IPS-NIHi7 (cell line): ENCODE measurements around the gene HAO1.
A peak's percentile ranks its signal among the peaks of the same experiment; 100 is the strongest.
"Not testable (repeated sequence)": the region's sequence is repeated elsewhere in the genome, so short reads cannot be mapped to it uniquely, and the experiment has no call there.

Experiments used
- DNase-seq: peaks from one replicate; pipeline ENCODE4 v3.0.0; 2012; ENCODE audit warnings: mixed read lengths; ENCODE audit errors: extremely low spot score

HAO1 gene

GRCh38 chr20:7940341-7940740 is at the start of gene HAO1:
Gene HAO1 (minus strand): TSS chr20:7940458. CDS start chr20:7940422, 36 bp downstream.
- no peak for DNase-seq

DNA sequence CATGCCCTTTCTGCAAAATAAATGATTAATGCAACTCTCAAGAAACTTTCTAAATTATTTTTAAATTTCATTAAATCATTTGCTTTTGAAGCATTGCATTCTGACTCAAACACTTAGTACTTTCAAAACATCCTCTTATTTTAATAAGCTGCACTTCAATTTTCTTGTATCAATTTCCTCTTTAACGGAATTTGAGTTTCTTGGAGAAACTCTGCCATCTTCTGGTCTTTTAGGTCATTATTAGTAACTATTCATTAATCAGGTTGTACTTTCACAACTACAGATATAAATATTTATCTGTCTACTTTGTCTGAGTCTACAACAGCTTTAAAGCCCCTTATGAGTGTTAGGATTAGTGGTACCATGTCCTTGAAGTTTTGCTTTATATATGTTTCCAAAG is 49.1 kb upstream of the HAO1 start:
- DNase-seq = no peak

GRCh38 chr20:7985916-7986315 is 45.7 kb upstream of the HAO1 start:
- no peak for DNase-seq

DNA sequence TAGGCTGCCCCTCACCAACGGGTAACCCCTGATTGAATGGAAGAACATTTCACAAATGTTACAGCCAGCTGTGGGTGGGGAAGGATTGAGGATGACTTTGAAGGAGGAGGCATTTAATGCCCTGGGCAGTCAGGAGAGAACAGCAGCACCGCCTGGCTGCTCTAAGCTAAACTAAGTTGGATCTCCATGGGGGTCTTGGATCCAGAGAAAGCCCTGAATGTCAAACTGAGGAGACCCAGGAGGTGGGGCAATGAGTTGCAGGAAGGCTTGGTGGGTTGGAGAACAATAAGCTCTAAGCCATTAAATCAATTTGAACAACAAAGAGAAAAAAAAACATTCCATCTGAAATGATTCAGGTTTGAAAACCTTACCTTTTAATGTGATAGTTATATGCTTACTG is 43.9 kb upstream of the HAO1 start:
- peak; percentile 69 for DNase-seq

- no peak for DNase-seq
Measured at GRCh38 chr20:7981374-7981773, 41.1 kb upstream of the HAO1 start.

- DNase-seq = peak; percentile 59
Measured at GRCh38 chr20:7980332-7981046, 40.2 kb upstream of the HAO1 start.

GRCh38 chr20:7977709-7978108 is 37.5 kb upstream of the HAO1 start:
- DNase-seq = no peak

GRCh38 chr20:7975851-7976414 is 35.7 kb upstream of the HAO1 start:
- no peak for DNase-seq

DNA sequence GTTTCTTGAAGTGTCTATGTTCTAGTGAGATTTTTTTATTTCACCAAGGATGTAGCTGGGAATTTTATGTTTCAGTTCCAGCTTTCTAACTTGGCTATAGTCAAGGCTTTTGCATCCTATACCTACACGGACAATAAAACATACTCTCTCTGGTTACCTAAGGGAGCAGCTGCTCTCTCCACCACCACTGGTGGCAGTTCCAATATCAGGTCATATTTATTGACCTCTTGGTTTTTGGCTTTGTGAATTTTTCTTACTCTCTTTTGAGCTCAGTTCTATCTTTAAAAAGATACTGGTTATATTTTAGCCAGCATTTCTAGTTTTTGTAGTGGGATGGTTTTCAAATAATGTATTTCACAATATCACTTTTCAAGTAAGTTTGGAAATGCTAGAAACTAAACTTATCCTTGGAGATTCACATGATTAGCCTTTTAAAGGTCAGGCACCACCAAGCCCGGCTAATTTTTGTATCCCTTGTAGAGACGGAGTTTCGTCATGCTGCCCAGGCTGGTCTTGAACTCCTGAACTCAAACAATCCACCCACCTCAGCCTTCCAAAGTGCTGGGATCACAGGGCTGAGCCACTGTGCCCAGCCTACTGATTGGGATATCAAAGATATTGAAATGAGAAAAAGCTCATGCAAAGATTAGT is 34.7 kb upstream of the HAO1 start:
- DNase-seq = no peak

DNA sequence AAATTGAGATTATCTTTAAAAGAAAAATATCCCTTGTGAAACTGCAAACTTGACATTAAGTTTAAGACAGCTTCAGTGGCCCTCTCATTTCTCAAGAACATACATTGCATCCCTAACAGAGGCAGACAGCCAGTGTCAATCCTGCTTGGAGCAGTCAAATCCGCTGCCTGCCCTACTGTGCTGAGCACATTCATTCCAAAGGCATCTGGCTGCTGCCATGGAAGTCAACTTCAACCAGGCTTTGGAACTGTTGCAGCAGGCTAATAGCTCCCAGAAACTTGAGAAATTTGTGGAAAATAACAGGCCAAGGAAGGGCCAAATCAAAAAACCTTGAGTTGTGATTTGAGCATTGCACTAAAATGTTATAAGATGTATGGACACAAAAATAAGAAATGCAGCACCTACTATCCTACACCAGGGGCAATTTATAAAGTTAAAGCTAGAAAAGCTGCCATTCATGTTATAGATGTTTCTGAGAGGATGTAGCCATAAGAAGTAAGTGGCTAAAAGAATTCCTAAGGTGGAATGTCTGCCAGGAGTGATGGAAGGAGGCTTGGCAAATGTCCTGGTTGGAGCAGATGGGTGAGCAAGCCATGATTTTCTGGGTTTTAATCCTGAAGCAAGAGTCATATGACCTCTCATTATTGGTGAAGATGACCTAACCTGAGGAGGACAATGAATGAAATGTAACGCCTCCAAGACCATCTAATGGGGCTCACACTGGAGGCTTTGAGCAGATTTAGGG is 31.4 kb upstream of the HAO1 start:
- no peak for DNase-seq

DNA sequence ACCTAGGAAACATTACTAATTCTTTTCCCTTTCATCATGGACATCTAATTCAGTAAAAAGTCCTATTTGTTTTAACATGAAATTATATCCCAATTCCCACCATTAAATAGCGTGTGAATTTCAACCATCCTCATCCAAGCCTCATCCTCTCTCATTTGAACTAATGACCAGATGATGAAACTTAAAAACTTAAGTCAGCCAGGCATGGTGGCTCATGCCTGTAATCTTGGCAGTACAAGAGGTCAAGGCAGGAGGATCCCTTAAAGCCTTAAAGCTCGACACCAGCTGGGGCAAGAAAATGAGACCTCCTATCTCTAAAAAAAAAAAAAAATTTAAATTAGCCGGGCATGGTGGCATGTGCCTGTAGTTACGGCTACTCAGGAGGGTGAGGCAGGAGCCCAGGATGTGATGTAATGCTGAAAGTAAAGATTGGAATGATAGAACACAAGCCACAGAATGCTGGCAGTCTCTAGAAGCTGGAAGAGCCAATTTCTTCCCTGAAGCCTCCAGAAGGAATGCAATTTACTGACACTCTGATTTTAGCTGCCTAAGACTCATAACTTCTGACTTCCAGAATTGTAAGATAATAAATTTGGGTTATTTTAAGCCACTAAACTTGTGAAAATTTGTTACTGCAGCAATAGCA is 27.1 kb upstream of the HAO1 start:
- DNase-seq = no peak

DNA sequence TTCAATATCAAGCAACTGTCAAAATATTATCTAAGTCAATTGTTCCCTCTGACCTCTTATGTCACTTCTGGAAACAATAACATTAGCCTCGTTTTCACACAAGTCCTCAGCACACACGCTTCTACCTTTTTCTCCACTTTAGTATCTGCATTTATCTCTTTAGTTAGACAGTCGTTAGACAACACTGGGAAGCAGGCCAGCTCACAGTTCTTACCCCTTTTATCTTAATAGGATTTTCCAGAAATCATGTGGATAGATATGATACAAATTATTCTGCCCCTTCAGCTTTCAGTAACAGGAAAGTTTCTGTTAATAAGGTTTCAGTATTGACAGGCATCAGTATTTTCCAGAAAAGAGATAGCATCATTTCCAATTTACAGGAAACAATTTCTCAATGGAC is 25.9 kb upstream of the HAO1 start:
- DNase-seq = no peak

DNA sequence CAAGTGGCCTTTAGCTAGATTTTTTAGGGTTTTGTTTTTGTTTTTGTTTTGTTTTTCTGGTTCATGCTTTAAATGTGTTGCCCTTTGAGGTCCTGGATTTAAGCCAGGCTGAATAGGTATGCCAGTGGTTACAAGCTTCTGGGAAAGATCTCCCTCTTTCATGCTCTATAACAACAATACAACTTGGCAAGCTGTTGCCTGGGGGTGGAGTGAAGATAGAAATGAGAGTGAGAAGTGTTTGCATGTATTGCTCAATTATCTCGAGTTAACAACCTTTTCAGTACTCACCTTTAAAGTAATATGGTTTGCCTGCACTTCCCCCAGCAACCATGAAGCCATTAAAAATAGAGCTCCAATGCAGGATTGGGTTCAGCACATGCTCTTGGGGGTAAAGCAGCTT is 19.2 kb upstream of the HAO1 start:
- no peak for DNase-seq

GRCh38 chr20:7956561-7956960 is 16.3 kb upstream of the HAO1 start:
- DNase-seq = not testable (repeated sequence)

DNA sequence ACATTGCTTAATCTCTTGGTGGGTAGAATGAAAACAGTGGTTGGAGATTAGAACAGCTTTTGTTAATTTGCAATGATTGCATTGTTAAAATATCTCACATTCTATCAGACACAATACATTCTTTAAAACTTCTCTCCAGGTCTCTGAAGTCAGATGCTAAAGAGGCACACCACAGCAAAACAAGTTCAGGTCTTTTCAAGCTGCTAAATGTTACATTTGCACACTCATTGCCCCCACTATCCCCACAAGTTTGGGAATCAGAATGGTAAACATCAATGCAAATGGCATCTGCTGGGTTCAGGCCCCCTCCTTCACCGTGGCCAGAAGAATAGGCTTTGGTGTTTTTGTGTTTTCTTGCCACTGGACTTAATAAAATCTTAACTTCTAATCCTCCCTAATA is 10.1 kb upstream of the HAO1 start:
- no peak for DNase-seq

DNA sequence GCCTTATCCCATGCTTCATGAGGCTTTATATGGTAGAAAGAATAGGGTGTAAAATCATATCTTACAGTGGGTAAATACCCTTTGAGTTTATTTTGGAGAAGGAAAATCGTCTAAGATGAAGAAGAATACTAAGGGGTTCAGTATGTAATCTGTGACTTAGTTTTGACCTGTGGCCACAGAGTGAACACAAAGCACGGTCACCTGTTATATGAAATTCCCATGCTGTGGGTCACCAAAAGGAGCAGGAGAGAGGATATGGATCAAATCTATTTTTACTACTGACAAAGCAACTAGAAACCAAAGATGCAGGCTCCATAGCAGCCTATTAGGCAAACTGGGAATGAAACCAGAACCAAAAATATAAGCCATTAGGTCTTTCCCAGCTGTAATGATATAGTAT is 3.6 kb upstream of the HAO1 start:
- no peak for DNase-seq

GRCh38 chr20:7939663-7940062 is 595 bp downstream of the HAO1 start:
- no peak for DNase-seq

- DNase-seq = no peak
Measured at GRCh38 chr20:7938058-7938457, 2.2 kb downstream of the HAO1 start.

DNA sequence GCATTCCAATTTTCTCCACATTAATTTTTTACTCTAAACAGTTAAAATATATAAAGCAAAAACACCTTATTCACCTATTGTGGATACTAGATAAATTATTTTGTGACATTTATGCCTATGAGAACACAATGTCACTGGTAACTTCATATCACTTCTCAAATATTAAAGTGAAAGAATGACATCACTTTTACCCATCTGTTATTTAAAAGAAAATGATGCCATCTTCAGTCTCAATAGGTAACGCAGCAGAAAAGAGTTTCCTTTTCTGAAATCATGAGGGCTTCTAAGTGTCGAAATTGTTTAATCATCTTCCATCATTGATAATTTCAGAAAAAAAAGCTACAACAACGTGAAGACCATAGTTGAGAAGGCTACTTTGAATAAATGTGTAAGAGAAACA is 2.9 kb downstream of the HAO1 start:
- DNase-seq = no peak

DNA sequence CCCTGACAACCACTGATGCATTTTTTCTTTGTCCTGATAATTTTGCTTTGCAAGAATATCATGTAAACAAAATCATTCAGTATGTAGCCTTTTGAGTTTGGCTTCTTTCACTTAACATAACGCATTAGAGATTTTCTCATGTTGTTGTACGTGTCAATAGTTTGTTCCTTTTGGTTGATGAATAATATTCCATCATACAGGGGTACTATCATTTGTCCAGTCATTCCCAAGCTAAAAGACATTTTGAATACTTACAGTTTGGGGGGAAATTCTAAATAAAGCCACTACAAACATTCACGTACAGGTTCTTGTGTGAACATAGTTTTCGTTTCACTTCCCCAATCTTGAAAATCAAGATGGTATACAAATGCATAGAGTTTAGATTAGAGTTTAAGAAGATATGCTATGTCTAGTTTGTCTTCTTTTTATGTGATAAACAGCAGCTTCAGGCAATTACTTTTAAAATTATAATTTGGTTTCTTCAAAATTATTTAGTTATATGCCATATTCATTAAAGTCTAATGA is 5.2 kb downstream of the HAO1 start:
- no peak for DNase-seq

- no peak for DNase-seq
Measured at GRCh38 chr20:7933346-7933745, 6.9 kb downstream of the HAO1 start.

- DNase-seq = no peak
Measured at GRCh38 chr20:7930343-7930742, 9.9 kb downstream of the HAO1 start.
